Neural progenitor cell (in vitro differentiated cells): ENCODE measurements around the gene AK5. TPM values are rescaled to one million over a fixed set of nuclear protein-coding genes. Genes with fewer than 3 reads are reported as not detected.

Experiments used
- DNase-seq: peaks from one replicate; pipeline ENCODE4 v3.0.0-alpha.2; 2016; ENCODE audit warnings: low spot score
- H2AFZ ChIP-seq: fragments of 200-600 bp; sonication (generic); replicated peaks from 2 replicates; pipeline ENCODE4 v1.6.1; 2016; ENCODE audit warnings: antibody characterized with exemption
- H3F3A ChIP-seq: fragments of 200-600 bp; sonication (generic); 2 replicates; pipeline ENCODE4 v1.6.1; 2016; ENCODE audit warnings: antibody characterized with exemption, low read depth
- H3K27ac ChIP-seq: fragments of 200-600 bp; sonication (generic); 2 replicates; pipeline ENCODE4 v1.5.1; 2016; ENCODE audit warnings: mild to moderate bottlenecking
- H3K27me3 ChIP-seq: fragments of 200-600 bp; sonication (generic); 2 replicates; pipeline ENCODE4 v1.6.1; 2016; ENCODE audit warnings: mild to moderate bottlenecking, moderate library complexity
- H3K36me3 ChIP-seq: fragments of 200-600 bp; sonication (generic); 2 replicates; pipeline ENCODE4 v1.5.1; 2016
- H3K4me1 ChIP-seq: fragments of 200-600 bp; sonication (generic); 2 replicates; pipeline ENCODE4 v1.6.1; 2016; ENCODE audit warnings: mixed run types
- H3K4me2 ChIP-seq: fragments of 200-600 bp; sonication (generic); 2 replicates; pipeline ENCODE4 v1.6.1; 2016
- H3K4me3 ChIP-seq: fragments of 200-600 bp; sonication (generic); 2 replicates; pipeline ENCODE4 v1.5.1; 2016
- H3K79me2 ChIP-seq: fragments of 200-600 bp; sonication (generic); 2 replicates; pipeline ENCODE4 v1.6.1; 2016; ENCODE audit warnings: low read depth
- H3K9ac ChIP-seq: fragments of 200-600 bp; sonication (generic); 2 replicates; pipeline ENCODE4 v1.6.1; 2016
- H3K9me3 ChIP-seq: fragments of 200-600 bp; sonication (generic); 2 replicates; pipeline ENCODE4 v1.5.1; 2016; ENCODE audit warnings: low read depth
- H4K20me1 ChIP-seq: fragments of 200-600 bp; sonication (generic); 2 replicates; pipeline ENCODE4 v1.6.1; 2016; ENCODE audit warnings: low read depth
- H3K27ac Mint-ChIP-seq: 3 replicates; pipeline ENCODE4 v1.8.0; 2021; ENCODE audit warnings: mixed read lengths
- H3K27me3 Mint-ChIP-seq: 2 replicates; pipeline ENCODE4 v1.8.0; 2022; ENCODE audit warnings: low read depth, mild to moderate bottlenecking, inconsistent platforms, moderate library complexity, mixed read lengths; ENCODE audit not compliant: insufficient read depth
- H3K36me3 Mint-ChIP-seq: 3 replicates; pipeline ENCODE4 v1.8.0; 2021; ENCODE audit warnings: mixed read lengths
- H3K4me1 Mint-ChIP-seq: 3 replicates; pipeline ENCODE4 v1.8.0; 2021; ENCODE audit warnings: mixed read lengths
- H3K4me3 Mint-ChIP-seq: 3 replicates; pipeline ENCODE4 v1.8.0; 2021; ENCODE audit warnings: mild to moderate bottlenecking, moderate library complexity, mixed read lengths
- H3K9me3 Mint-ChIP-seq: 3 replicates; pipeline ENCODE4 v1.8.0; 2020; ENCODE audit warnings: mixed read lengths
- CTCF ChIP-seq: fragments of 200-600 bp; sonication (generic); IDR thresholded peaks from 2 replicates; pipeline ENCODE4 v1.5.1; 2017; ENCODE audit warnings: antibody characterized with exemption, mild to moderate bottlenecking
- EZH2 ChIP-seq: fragments of 200-600 bp; sonication (generic); IDR thresholded peaks from 2 replicates; pipeline ENCODE4 v1.6.1; 2017; ENCODE audit warnings: antibody characterized with exemption, mild to moderate bottlenecking, moderate library complexity
- EZH2phosphoT487 ChIP-seq: fragments of 200-600 bp; sonication (generic); IDR thresholded peaks from 2 replicates; pipeline ENCODE4 v1.6.1; 2017; ENCODE audit warnings: antibody characterized with exemption
- total RNA-seq: library from RNA; depleted of rRNA; stranded (reverse); fragments of >200 nt; gene quantifications from 2 replicates; pipeline ENCODE4 v1.2.3, GENCODE V29; 2015; ENCODE audit warnings: low replicate concordance

AK5 gene
- total RNA-seq, 1 donor from 2014 or later = 1.8 TPM

- H3K36me3 ChIP-seq = no peaks in the 10 kb centered on the region
- peak; percentile 46 for DNase-seq
- peaks cover 13% of the 10 kb centered on the region for H3K4me1 ChIP-seq
- no peaks in the 10 kb centered on the region for H3K79me2 ChIP-seq
- peaks cover 21% of the 10 kb centered on the region for H3F3A ChIP-seq
- no peaks in the 10 kb centered on the region for H4K20me1 ChIP-seq
- H3K27ac ChIP-seq = no peak overlapping the region
- no peak overlapping the region for H3K27ac Mint-ChIP-seq
- no peaks in the 10 kb centered on the region for H3K9me3 Mint-ChIP-seq
- H3K4me2 ChIP-seq = peak overlapping the region; percentile 89
- H3K4me3 Mint-ChIP-seq = peak overlapping the region; percentile 84
- H3K9ac ChIP-seq = no peak overlapping the region
- peaks cover 9% of the 10 kb centered on the region for H3K27me3 Mint-ChIP-seq
- peak overlapping the region; percentile 76 for H3K4me3 ChIP-seq
- no peaks in the 10 kb centered on the region for H3K9me3 ChIP-seq
- TF ChIP-seq EZH2 = no peak
- no peak for TF ChIP-seq EZH2phosphoT487
- peaks cover 63% of the 10 kb centered on the region for H3K27me3 ChIP-seq
- H3K36me3 Mint-ChIP-seq = no peaks in the 10 kb centered on the region
- H3K4me1 Mint-ChIP-seq = peaks cover 14% of the 10 kb centered on the region
- H2AFZ ChIP-seq = peak overlapping the region; percentile 96
Observed at GRCh38 chr1:77282866-77283539, 1.2 kb downstream of the AK5 start.

- H3K4me1 Mint-ChIP-seq = peaks cover 18% of the 10 kb centered on the region
Observed at GRCh38 chr1:77283701-77284425, 2.0 kb downstream of the AK5 start.

GRCh38 chr1:77287535-77287934 is 5.7 kb downstream of the AK5 start:
- Histone ChIP-seq H3F3A (peaks cover 9% of the 10 kb centered on the region), H3K4me2 (no peak overlapping the region), H3K79me2 (no peaks in the 10 kb centered on the region), H3K4me3 (no peak overlapping the region), H3K36me3 (no peaks in the 10 kb centered on the region), H4K20me1 (no peaks in the 10 kb centered on the region), H2AFZ (no peak overlapping the region), H3K9me3 (no peaks in the 10 kb centered on the region), H3K4me1 (peaks cover 9% of the 10 kb centered on the region), H3K27me3 (peaks cover 23% of the 10 kb centered on the region), H3K9ac (no peak overlapping the region), H3K27ac (no peak overlapping the region)
- no peak for TF ChIP-seq EZH2
- no peak for TF ChIP-seq EZH2phosphoT487
- TF ChIP-seq CTCF = no peak
- no peaks in the 10 kb centered on the region for H3K9me3 Mint-ChIP-seq
- H3K4me3 Mint-ChIP-seq = no peak overlapping the region
- peaks cover 6% of the 10 kb centered on the region for H3K27me3 Mint-ChIP-seq
- H3K36me3 Mint-ChIP-seq = no peaks in the 10 kb centered on the region
- H3K4me1 Mint-ChIP-seq = peaks cover 15% of the 10 kb centered on the region
- no peak overlapping the region for H3K27ac Mint-ChIP-seq
- no peak for DNase-seq

More at GRCh38 chr1:77283701-77284425, 2.0 kb downstream of the AK5 start:
- Mint-ChIP-seq H3K36me3 (no peaks in the 10 kb centered on the region), H3K4me3 (peak overlapping the region; percentile 68), H3K27me3 (peaks cover 9% of the 10 kb centered on the region), H3K27ac (no peak overlapping the region), H3K9me3 (no peaks in the 10 kb centered on the region)
- Histone ChIP-seq H3K9ac (no peak overlapping the region), H3K27me3 (peaks cover 57% of the 10 kb centered on the region), H3K4me2 (peak overlapping the region; percentile 89), H3K4me1 (peaks cover 13% of the 10 kb centered on the region), H3K9me3 (no peaks in the 10 kb centered on the region), H3K27ac (no peak overlapping the region), H4K20me1 (no peaks in the 10 kb centered on the region), H3K4me3 (peak overlapping the region; percentile 76), H3K79me2 (no peaks in the 10 kb centered on the region), H2AFZ (no peak overlapping the region), H3K36me3 (no peaks in the 10 kb centered on the region), H3F3A (peaks cover 21% of the 10 kb centered on the region)
- no peak for DNase-seq
- no peak for TF ChIP-seq EZH2
- no peak for TF ChIP-seq EZH2phosphoT487
- no peak for TF ChIP-seq CTCF

- Histone ChIP-seq H3K79me2 (no peaks in the 10 kb centered on the region), H3K27ac (no peak overlapping the region), H3K4me1 (peaks cover 3% of the 10 kb centered on the region), H3F3A (peaks cover 5% of the 10 kb centered on the region), H2AFZ (no peak overlapping the region), H3K27me3 (peaks cover 16% of the 10 kb centered on the region), H3K4me2 (no peak overlapping the region), H4K20me1 (no peaks in the 10 kb centered on the region), H3K36me3 (no peaks in the 10 kb centered on the region), H3K9ac (no peak overlapping the region), H3K9me3 (no peaks in the 10 kb centered on the region), H3K4me3 (no peak overlapping the region)
- TF ChIP-seq EZH2phosphoT487 (no peak), CTCF (no peak), EZH2 (no peak)
- peaks cover 14% of the 10 kb centered on the region for H3K4me1 Mint-ChIP-seq
- no peaks in the 10 kb centered on the region for H3K9me3 Mint-ChIP-seq
- DNase-seq = no peak
- peaks cover 6% of the 10 kb centered on the region for H3K27me3 Mint-ChIP-seq
- H3K27ac Mint-ChIP-seq = no peak overlapping the region
- H3K36me3 Mint-ChIP-seq = no peaks in the 10 kb centered on the region
- H3K4me3 Mint-ChIP-seq = no peak overlapping the region
Observed at GRCh38 chr1:77288275-77288674, 6.5 kb downstream of the AK5 start.
